SKM-1 (cell line): ENCODE data around the gene PXN.

Source experiments
- DNase-seq: peaks from one replicate; lab custom pipeline; 2025; ENCODE audit not compliant: unreplicated experiment; lab: John Stamatoyannopoulos, UW

PXN gene

GRCh38 chr12:120265473-120266179, at the start of gene PXN:
Gene PXN (minus strand): TSS chr12:120265730. CDS start chr12:120265629, 101 bp downstream.
- no peak for DNase-seq

GRCh38 chr12:120314220-120314619, 48.7 kb upstream of the PXN start:
- DNase-seq, result no peak

- peak; percentile 52 for DNase-seq
These were observed 36.7 kb upstream of the PXN start, which contains the start of gene SIRT4 for GRCh38 chr12:120301962-120302815. Gene SIRT4 (plus strand): TSS chr12:120302321. CDS start chr12:120303562, 1,241 bp downstream.

GRCh38 chr12:120292661-120293531, 27.4 kb upstream of the PXN start, which contains the start of gene RNU4-1:
Gene RNU4-1 (minus strand): TSS chr12:120293237.
- peak; percentile 36 for DNase-seq

GRCh38 chr12:120292411-120292660, 26.8 kb upstream of the PXN start:
- no peak for DNase-seq

- DNase-seq, result no peak
These were observed 25.2 kb upstream of the PXN start for GRCh38 chr12:120290609-120291305.

- DNase-seq, result no peak
These were observed 22.0 kb upstream of the PXN start for GRCh38 chr12:120287491-120287890.

GRCh38 chr12:120286768-120287490, 21.4 kb upstream of the PXN start:
- DNase-seq, result no peak

GRCh38 chr12:120284381-120284780, 18.9 kb upstream of the PXN start:
- DNase-seq, result no peak

- no peak for DNase-seq
These were observed 17.8 kb upstream of the PXN start for GRCh38 chr12:120283318-120283717.

- DNase-seq, result no peak
These were observed 12.9 kb upstream of the PXN start for GRCh38 chr12:120278137-120279069.

GRCh38 chr12:120276734-120277133, 11.2 kb upstream of the PXN start:
- DNase-seq, result no peak

GRCh38 chr12:120267736-120268135, 2.2 kb upstream of the PXN start:
- no peak for DNase-seq

GRCh38 chr12:120266180-120266870, 795 bp upstream of the PXN start:
- no peak for DNase-seq

- no peak for DNase-seq
These were observed 542 bp downstream of the PXN start for GRCh38 chr12:120264904-120265472.

GRCh38 chr12:120264086-120264903, 1.2 kb downstream of the PXN start:
- DNase-seq, result no peak

GRCh38 chr12:120263748-120264085, 1.8 kb downstream of the PXN start:
- no peak for DNase-seq
